Measurements from ENCODE around the gene SERPINI1.
"Not testable (repeated sequence)": the region's sequence is repeated elsewhere in the genome, so short reads cannot be mapped to it uniquely, and the experiment has no call there.

Gene SERPINI1

DNA sequence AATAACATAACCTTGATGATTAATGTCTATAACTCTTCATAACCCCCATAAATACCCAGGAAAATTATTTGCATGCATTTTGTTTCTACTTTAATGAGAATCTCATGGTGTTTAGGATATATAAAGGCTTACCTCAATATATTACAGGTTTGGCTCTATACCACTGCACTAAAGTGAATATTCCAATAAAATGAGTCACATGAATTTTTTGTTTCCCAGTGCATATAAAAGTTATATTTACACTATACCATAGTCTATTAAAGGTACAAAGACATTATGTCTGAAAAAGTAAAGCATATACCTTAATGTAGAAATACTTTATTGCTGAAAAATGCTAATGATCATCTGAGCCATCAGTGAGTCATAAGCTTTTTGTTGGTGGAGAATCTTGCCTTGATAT is 74.7 kb downstream of the SERPINI1 start:
- DNase-seq: no peak

DNA sequence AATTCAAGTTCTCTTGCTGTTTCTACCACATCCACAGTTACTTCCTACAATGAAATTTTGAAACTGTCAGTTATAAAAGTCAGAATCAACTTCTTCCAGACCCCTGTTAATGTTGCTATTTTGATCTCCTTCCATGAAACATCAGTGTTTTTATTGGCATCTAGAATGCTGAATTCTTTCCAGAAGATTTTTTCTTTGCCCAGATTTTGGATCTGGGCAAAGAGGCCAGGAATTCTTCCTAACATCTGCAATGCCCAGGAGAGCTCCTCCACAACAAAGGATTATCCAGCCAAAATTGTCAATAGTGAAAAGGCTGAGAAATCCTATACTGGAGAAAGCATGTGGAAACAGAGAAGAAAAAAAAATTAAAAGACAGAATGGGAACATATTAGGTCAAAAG is 75.5 kb downstream of the SERPINI1 start:
- no peak for DNase-seq

DNA sequence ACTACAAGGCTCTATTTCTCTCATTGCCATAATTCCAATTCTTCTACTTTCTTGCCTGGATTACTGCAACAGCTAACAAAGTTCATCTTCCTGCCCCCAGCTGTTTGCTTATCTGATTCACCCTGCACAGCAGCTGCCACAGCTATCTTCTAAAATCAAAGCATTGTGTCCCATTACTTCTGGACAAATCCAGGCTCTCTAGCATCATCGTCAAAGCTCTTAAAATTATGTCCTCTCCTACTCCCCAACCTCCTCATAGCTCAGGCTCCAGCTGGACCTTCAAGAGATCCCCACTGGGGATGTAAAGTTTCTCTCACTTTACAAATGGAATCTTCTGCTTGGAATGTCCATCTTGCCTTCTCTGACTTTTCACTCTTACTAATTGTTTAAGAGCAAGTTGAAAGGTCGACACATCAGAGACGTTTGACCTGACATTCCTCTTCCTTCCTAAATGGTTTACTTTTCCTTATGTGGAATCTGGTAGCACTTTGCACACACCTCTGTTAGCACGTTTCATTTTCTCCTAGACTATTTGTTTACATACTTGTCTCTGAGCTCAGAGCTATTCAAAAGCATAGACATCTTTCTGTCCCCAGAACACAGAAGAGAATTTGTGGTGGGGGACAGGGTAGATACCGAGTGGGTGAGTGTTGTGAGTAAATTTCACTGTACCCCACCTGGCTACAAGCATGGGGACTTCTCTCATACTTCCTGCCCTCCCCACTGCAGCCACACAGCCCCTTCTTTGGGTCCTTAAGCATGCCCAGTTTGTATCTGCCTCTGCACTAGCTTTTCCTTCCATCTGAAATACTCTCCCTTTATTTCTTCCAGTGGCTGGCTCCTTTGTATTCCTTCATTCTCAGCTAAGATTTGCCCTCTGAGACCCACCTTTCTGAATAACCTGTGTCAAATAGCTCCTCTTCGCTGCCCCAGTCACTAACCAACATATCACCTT is 77.9 kb downstream of the SERPINI1 start:
- no peak for DNase-seq

- no peak for DNase-seq
These were observed 79.0 kb downstream of the SERPINI1 start for GRCh38 chr3:167814441-167814951.

DNA sequence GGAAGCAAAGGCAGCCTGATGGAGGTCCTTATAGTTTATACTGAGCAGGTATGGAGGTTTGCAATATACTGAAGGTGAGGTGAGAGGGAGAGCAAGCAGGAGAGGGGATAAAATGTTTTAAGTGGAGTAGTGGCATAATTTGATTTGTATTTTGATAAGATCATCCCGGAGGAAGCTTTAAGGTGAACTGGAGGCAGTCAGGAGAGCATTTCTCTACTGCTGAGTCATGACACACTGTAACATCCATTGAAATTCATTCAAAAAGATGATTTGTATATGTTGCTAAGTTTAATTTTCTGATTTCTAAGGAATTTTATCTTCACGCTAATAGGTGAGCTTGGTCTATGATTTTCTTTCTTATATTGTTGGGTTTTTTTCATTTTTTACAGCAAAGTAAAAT is 81.4 kb downstream of the SERPINI1 start:
- no peak for DNase-seq

DNA sequence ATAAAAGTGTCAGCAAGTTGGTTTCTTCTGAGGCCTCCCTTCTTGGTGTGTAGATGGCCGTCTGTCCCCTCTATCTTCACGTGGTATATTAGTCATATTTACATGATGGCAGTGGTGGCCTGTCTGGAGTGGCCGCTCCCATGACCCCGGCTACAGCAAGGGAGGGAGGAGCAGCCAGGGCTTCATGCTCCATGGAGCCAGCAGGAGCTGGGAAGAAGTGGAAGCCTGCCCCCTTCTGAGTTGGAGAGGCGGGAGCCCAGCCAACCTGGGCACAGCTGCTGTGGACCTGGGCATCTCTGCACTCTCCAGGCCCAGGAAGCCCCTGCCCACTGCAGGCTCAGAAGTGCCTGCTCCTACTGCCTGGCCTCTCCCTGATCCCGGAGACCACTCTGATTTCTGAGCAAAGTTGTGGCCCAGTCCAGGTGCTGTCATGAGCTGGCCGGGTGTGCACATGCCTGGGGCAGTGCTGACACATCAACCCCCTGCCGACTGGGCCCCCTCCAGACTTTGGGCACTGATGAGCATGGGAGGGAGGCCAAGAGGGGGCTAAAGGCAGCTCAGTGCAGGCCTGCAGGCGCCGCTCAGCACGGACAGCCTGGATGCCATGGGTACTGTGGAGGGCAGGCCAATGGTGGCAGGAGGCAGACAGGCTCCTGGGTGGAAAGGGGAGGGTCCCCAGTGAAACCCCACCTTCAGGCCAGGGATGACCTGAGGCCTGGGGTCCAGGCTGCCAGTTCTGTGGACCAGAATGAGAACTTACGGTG is 84.8 kb downstream of the SERPINI1 start:
- no peak for DNase-seq

- DNase-seq: no peak
These were observed 85.8 kb downstream of the SERPINI1 start for GRCh38 chr3:167821248-167821805.

GRCh38 chr3:167823738-167824137 is 88.2 kb downstream of the SERPINI1 start:
- DNase-seq: no peak

DNA sequence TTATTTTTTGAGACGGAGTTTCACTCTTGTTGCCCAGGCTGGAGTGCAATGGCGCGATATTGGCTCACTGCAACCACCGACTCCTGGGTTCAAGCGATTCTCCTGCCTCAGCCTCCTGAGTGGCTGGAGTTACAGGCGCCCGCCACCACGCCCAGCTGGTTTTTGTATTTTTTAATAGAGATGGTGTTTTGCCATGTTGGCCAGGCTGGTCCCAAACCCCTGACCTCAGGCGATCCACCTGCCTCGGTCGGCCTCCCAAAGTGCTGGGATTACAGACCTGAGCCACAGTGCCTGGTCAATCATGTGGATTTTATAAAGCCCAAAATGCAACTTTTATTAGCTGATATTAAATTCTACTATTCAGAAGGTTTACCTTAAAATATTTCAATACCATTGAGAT is 92.1 kb downstream of the SERPINI1 start:
- not testable (repeated sequence) for DNase-seq

GRCh38 chr3:167829071-167829470 is 93.5 kb downstream of the SERPINI1 start:
- DNase-seq: no peak

- no peak for DNase-seq
These were observed 94.5 kb downstream of the SERPINI1 start for GRCh38 chr3:167830007-167830406.

GRCh38 chr3:167835359-167835758 is 99.8 kb downstream of the SERPINI1 start:
- DNase-seq: no peak

DNA sequence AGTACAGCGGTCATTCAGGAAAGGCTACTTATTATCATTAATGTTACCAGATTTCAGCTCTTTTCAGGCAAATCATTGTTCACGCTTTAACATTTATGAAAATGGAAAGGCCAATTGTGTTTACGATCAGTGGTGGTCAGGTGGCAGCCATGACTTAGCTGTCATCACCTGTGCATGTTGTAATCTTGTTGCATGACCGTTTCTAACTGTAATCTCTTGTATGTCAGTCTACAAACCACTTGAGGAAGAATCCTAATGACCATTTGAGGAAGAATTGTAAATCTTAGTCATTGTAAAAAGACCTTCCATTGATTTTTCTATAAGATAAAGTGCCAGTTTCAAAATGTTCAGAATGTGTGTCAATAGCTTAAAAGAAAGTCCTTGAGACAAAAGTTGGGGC is 100.4 kb downstream of the SERPINI1 start:
- no peak for DNase-seq

DNA sequence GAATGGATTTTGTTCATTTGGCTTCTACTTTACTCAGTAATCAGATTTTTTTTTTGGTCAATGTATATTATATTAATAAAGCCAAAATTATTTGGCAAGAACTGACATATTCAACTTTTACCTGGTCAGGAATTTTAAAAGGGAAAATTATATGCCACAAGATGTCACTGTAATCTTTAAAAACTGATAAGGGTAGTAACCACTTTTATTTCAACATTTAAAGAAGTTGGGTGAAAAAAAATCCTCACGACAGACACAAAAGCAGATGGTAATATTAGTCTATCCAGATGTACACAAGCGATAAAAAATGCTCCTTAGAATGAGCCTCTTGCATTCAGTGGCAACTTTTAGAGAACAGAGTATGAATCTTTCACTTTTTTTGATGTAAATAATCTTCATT is 101.9 kb downstream of the SERPINI1 start:
- no peak for DNase-seq

- DNase-seq: no peak
These were observed 104.1 kb downstream of the SERPINI1 start for GRCh38 chr3:167839460-167840134.

DNA sequence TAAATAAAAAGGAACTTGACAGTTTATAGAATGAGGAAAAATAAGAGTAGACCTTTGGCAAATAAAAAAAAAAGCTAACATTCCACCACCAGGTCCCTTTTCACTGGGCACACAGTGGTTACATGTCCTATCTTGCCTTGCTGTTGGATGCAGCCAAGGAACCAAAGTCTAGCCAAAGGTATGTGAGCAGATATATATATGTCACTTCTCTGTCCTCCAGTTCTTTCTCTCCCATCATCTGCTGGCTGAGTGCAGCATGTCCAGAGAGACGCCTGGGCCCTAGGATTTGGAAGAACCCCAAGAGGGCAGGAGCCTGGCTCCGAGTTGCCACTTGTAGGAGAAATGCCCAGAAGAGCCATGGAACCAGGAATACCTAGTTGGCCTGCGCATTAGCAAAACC is 104.7 kb downstream of the SERPINI1 start:
- no peak for DNase-seq

DNA sequence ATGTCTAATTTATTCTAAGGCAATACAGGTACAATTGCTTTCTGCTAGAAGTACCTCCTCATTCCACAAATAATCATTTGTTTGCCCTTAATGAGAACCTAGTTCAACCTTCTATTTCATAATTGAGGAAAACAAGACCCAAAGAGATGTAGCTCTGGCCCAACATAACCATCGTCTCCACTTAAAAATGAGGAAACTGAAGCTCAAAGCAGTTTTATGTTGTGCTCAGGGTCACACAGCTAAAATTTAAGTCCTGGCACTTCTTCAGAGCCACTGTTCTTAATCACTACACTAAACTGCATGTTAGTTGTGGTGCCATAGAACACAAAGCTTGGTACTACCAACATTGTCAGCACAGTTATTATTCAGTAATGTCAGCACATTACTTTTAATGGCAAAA is 108.0 kb downstream of the SERPINI1 start:
- no peak for DNase-seq

- DNase-seq: no peak
These were observed 108.4 kb downstream of the SERPINI1 start for GRCh38 chr3:167843886-167844285.

- DNase-seq: no peak
These were observed 109.0 kb downstream of the SERPINI1 start for GRCh38 chr3:167844528-167844927.

DNA sequence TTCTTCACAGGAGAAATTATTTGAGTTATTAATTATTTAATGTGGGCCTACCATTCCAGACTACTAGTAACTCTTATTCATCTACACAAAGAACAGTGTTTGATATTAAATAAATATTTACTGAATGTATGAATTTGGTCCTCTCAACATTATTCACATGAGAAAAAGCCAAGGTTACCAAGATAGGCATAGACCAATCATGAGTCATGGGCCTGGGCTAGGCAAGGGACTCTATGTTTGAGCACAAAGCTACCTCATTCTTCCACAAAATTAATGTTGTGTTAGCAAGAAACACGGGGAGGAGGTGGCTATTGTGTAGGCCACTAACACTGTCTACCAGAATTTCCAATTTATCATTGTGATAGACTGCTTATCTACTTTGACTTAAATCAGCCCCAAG is 115.7 kb downstream of the SERPINI1 start:
- DNase-seq: no peak

DNA sequence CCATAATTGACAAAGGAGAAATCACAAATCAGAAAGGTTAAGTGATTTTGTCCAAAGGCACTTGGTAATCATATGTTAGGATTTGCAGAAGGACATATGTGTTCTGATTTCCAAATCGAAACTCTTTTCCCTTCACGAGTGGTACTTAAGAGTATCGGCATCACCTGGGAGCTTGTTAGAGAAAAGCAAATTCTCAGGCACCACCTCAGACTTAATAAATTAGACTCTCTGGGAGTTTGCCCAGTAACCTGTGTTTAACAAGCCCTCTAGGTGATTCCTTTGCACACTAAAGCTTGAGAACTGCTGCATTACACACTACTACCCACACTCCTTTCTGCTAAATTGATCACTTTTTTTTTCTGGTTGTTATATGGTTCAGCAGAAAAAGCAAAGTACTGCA is 116.2 kb downstream of the SERPINI1 start:
- DNase-seq: no peak

GRCh38 chr3:167852216-167852615 is 116.7 kb downstream of the SERPINI1 start:
- DNase-seq: no peak

GRCh38 chr3:167854063-167854462 is 118.5 kb downstream of the SERPINI1 start:
- DNase-seq: no peak

Measured in CD4-positive, alpha-beta T cell treated with Interleukin-4 for 4 hours (primary cell).